NCI-H82 treated with DMSO at 0.1 percent for 48 hours (cell line): ENCODE results near the gene PHF24.

Experiments used
- DNase-seq: peaks from one replicate; lab custom pipeline; 2025; ENCODE audit not compliant: unreplicated experiment; lab: John Stamatoyannopoulos, UW

PHF24 gene

DNA sequence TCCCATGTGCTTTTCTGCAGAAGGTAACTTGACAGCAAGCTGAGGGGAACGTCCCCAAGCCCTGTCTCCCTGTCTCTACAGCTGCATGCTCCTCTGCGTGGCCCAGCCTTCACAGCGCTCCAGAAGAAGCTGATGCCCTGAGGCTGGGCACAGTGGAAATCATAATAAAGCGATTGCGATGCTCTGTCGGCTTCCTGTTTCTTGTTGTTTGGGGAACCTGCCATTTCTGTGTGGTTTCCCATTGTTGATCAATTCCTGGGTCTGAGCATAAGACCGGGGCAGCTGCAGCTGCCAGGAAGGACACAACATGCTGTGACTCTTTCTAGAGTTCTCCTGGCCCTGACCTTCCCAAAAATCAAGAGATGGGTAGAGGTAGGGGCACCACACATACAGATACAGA is 24.3 kb downstream of the PHF24 start:
- DNase-seq, result no peak

DNA sequence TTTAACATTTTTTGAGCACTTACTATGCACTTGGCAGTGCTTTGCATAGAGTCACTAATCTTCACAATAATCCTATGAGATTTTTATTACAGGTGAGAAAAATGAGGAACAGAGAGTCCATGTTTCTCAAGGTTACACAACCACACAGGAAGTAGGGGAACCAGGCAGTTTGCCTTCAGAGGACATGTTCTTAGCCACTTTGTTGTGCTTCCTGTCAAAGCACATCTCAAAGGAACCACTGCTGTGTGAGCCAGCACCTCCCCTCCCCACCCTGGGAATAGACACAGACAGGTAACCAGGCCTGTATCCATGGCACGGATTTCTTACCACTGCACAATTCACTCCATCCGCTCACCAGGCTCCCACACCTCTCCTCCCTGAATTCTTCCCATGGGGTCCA is 25.1 kb downstream of the PHF24 start:
- no peak for DNase-seq

DNA sequence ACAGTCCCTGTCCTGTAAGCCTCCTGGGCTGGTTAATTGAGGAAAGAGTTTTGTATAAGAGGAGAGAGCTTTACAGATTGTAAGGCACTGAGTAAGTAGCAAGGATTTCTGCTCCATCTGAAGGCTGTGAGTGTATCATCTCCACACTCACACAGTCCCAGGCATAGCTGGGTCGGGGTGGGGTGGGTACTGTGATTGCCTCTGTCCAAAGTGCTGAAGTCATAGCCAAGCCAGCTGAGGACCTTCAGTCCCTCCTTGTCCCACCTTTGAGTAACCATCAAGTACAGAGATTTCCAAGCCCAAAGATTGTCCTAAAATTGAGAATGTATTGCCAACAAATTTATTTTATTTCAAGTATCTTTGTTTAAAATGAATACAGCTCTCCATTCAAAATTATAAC is 26.0 kb downstream of the PHF24 start:
- no peak for DNase-seq

DNA sequence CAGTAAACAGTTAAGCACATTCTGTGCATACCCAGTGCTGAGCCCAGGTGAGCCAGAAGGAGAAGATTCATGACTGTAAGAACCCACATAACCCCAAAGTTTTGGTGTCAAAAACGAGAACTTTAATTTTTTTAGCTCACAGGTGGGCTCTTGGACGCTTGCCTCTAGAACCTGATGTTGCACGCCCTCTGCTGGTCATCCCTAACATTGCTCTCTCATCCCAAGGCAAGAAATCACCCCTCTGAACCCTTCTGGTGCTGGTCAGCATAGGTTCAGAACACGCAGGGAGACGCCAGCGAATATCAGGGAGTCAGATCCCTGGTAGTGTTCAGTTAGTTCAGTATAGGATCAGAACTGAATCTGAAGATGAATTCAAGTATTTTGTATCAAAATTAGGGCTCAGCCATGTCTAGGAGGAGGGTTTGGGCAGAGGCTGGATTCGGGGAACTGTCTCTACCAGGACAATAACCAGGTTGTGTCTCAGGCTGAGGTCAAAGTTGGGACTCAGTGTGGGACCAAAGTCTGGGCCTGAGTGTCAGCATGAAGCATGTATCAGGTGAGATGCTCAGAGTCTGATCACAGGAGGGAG is 27.3 kb downstream of the PHF24 start:
- DNase-seq, result peak; percentile 39

DNA sequence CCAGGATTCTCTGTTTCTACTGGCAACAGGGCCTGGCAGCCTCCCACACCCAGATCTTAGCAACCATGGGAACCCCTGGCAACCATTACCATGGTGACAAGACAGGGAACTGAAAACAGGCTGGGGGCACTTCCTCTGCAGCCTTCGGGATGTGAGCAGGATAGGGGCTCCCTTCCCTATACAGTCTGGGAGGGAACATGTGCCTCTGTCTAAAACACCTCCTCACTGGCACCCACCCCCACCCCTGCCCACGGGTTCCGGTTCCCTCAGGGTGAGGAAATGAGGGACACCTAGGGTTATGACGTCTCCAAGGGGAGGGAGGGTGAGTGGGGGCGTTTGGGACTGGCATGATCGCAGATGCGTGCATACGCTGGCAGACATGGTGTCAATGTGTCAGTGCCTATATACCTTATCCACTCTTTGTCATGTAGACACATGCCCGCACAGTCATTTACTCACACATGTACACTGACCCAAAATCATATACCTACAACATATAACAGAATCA is 28.5 kb downstream of the PHF24 start:
- DNase-seq, result no peak

DNA sequence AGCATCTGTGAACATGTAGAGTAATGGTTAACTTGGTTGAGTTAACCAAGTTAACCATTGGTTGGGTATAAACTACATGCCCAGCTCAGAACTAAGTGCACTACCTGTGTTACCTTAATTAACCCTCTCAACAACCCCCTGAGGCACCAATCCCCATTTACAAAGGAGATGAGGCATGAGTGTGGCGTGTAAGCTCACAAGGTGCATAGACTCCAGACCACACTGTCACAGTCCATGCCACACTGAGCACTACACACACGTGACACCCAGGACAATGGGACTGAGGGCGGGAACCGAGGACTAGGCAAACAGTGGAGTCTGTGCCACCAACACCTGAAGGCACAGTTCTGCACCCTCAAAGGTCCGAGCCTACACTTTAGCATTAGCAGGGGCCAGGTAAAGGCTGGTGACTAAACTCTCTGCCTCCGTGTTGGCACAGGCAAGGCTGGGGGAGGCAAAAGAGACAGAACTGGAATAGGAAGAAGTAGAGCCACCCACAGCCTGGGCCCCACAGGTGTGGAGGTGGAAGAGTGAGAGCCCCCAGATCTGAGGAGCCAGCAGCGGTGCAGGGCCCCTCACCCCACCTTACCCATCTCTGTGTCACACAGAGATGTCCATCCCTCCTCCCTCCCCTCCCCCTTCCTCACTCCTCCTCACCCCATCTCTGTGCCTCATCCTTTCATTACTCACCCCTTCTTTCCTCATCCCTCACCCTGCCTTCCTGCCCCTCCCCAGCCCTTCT is 29.2 kb downstream of the PHF24 start:
- no peak for DNase-seq

DNA sequence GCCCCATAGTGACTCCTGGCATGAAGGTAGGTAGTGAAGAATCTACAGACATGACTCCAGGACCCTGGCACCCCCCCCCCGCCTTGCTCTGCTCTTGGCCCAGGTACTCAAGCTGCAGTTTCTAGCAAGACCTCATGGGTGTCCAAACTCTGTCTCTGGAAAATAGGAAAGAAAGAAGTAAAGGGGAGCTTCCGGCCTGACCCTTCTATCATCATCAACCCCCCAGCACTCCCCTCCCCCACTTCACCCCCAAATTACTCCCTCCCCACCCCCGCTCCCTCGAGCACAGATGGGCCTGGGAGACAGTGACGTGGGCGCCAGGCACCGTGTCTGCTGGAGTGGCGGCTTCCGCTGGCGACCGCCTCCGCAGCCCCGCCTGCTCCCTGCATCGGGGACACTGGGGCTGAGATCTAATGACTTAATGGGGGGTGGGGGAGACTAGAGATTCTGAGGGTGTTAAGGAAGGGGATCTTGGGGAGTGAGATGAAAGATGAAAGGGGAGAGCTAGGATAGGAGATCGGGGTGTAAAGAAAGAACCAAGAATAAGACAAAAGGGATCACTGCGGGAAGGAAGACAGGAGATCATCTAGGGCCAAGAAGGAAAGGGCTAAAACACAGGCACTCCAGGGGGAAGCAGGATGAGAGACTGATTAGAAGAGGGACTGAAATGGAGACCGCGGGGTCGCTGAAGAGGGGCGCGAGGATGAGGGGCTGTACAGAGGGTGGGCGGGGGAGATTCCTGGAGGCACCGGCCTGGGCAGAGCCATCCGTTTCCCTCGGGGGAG is 30.3 kb downstream of the PHF24 start:
- DNase-seq, result peak; percentile 26

DNA sequence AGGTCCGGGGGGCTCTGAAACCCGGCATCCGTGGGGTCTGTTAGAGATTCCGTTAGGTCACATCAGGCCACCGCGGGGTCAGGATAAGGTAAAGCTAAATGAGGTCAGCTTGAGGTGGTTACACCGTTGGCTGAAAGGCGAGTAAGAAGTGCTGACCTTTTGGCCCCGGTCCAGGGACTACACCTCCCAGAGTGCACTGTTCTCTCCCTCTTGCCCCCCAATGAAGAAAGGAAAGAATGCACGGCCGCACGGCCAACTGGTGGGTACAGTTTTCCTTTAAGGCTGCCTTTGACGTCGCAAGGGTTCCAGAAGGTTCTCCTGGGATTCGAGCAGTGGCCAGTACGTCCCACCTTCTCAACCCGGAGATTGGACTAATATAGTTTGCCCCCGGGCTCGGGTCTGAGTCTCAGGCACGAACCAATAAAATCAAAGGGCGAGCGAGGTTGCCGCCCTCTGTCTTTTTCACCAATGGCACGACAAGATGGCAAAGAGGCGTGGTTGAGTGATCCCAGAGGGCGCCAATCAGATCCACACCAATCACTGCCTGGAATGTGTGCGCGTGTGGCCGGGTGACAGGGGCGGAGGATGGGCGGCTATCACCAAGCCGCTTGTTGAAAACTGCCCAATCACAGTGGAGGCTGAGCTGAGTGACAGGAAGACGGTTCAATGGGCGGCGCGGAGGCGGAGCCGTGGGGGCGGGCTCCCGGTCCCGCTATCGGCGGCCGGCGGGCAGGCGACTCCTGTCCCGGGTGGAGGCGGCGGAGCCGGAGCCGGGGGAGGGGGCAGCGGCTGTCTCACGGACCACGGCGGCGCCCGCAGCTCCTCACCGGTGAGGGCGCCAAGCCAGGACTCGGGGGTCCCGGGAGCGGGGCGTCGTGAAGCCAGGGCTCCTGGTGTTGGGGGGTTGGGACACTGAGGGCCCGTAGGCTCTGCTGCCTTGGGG is 31.2 kb downstream of the PHF24 start, which contains the start of gene DNAJB5:
DNAJB5 (plus strand) TSS at position 743 of the 943 bp plus-strand sequence. CDS start 886 bp downstream, outside the sequence.
- peak; percentile 97 for DNase-seq

DNA sequence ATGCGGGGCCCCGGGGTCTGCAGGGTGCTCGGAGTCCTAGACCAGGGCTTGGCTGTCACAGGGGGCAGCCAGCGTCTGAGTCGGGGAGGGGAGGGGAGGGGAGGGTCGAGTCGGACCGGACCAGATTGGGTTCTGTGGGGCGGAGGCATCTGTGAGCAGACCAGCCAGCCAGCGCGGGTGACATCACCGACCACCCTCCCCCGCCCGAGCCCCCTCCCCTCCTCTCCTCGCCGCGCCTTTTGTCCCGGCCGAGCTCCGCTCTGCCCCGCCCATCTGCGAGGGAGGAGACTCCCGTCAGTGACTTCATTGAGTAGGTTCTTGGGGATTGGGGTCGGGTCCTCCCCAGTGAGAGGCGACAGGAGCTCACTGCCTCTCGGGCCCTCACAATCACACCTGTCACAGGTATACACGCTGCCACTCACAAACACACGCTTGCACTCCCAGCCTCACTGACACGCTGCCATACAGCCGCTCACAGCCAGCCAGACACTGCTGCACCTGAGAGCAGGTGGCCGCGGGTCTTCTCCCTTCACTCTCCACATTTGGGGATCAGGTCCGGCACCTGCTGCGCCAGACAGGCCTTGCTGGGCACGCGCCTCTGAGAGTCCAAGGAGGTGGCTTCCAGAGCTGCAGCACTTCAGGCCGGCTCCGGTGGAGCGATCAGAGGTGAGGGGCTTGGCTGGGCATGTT is 32.0 kb downstream of the PHF24 start:
- DNase-seq, result peak; percentile 2

DNA sequence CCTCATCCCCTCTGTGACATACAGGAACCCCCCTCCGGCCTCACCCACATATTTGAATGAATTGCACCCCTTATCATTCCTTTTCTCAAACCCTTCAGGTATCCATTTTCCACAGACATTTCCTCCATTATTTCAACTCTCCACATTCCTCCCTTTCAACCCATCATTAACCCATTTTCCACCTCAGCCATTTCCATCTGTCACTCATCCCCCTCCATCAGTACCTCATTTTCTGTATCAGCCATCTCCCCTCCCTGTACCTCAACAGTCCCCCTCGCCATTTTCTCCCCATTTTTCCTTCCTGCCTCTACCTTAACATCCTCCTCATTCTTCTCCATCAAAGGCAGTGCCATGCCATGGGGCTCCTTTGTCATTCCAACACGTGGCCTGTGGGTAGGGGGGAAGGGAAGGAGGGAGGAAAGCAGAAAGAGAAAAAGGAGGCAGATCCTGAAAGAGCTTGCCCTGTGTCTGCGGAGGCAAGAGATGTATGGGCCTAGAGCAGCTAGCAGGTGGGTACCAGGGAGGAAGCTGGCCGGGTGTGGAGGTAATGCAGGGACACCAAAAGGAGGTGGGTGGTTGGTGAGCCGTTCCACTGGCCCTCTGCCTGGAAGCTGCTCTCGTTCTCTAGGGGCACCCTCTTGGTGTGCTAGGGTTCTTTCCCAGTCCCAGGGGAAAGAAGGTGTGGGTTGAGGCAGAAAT is 33.0 kb downstream of the PHF24 start:
- DNase-seq, result no peak

DNA sequence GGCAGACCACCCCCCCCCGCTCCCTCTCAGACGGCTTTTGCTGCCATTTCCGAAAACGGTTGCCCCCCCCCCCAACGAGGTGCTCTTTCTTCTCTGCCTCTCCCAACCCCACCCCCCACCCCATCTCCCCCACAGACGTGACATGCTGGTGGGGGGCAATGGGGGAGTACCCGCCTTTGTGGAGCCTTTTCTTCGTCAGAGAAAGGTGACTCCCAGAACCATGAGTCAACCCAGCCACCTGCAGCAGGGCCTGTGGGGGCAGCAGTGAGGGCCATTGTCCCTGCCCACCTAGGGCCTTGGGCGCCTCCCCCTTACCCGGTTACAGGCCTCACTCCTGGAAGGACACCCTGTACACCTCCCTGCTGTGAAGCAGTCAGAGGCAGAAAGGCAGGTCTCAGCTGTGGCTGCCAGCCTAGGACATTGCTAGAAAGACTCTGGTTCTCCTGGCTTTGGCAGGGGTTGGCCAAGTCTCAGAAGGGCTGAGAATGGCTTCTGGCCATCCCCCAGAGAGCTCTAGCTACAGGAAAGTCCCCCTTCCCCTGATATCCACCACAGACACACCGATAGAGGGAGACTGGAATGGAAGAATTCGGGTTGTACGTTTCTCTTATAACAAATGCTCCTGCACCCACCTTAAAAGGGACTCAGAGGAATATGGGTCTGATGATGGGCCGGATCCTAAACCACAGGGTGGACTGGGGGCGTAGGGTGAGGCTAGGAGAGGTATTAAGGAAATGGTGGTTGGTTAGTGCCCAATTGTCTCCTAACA is 33.7 kb downstream of the PHF24 start:
- no peak for DNase-seq

DNA sequence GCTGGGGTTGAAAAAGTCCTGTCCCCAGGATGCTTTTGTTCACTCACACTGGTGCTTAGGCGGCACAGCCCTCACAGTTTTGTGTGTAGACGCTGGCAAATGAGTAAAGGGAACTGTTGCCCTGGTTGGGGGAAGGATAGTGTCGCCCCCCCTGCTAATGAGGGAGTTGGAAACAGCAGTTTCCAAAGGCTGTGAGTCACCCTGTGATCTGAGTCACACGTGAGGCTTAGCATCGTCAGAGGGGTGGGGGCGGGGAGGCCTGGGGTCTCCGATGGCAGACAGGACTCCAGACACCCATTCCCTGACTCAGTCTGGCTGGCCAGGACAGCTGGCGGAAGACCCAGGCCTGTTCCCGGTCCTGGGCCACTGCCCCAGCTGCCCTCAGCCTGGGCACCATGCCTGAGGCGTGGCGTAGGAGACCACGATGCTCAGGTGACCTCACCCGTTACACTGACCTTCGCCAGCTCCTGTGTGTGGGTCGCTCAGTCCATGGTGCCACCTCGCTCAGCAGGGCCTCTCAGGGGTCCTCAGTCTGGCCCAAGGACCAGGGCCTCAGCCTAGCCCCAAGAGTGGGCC is 34.4 kb downstream of the PHF24 start:
- no peak for DNase-seq

DNA sequence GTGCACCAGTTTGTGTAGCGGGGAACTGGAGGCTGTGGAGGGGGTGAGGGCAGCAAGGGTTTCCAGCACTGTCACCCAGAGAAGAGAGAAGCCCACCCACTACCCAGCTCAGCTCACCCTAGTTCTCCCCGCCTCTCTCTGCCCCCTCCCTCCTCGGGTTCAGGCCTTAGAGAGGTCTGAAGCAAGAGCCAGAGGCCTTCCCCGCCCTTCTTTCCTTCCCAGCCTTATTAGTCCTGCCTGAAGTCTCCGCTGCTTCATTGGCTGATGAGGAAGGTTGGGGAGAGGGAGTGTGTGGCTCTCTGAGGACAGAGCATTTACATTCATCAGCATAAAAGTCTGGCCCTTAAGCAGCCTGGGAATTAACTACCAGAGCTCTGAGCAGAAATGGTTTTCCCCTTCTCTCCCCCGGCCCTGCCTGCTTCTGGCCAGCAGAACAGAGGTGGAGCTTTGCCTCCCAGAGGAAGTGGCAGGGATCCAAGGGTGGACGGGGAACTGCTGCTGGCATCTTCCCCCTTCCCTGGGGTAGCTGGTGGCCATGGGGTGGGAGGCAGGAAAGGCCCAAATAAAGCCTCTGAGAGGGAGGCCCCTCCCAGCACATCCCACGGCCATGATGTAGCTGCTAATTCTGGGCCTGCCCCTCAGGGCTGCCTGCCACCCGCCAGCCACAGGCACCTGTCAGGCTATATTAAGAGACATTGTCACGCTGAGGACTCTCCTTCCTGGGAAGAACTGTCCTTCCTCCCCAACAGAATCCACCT is 35.6 kb downstream of the PHF24 start:
- DNase-seq, result no peak

DNA sequence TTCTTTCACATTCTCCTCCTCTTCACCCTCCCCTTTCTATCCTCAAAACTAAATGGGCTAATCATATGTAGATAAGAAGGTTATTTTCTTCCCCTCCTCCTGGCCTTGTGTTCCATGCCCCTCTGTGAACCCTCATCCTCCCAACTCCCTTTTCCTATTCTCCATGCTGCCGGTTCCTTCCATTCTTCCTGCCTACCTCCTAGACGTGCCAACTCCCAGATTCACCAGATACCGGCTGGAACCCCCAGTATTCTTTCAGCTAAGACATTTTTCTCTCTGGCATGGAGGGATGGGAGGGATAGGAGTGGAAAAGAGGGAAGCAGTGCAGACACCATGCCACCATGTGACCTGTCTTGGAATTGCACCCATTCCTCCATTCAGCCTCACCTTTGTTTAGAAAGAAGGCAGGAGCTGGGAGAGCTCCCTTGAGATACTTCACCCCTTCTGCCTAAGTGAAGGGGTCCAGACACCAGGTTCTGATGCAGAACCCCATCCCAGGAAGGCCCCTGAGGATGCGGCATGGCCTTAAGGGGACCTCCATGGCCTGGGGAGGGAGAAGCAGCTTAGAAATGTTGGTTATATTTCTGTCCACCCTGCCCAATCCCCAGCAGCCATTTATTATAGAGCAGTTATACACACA is 36.3 kb downstream of the PHF24 start:
- DNase-seq, result peak; percentile 56

DNA sequence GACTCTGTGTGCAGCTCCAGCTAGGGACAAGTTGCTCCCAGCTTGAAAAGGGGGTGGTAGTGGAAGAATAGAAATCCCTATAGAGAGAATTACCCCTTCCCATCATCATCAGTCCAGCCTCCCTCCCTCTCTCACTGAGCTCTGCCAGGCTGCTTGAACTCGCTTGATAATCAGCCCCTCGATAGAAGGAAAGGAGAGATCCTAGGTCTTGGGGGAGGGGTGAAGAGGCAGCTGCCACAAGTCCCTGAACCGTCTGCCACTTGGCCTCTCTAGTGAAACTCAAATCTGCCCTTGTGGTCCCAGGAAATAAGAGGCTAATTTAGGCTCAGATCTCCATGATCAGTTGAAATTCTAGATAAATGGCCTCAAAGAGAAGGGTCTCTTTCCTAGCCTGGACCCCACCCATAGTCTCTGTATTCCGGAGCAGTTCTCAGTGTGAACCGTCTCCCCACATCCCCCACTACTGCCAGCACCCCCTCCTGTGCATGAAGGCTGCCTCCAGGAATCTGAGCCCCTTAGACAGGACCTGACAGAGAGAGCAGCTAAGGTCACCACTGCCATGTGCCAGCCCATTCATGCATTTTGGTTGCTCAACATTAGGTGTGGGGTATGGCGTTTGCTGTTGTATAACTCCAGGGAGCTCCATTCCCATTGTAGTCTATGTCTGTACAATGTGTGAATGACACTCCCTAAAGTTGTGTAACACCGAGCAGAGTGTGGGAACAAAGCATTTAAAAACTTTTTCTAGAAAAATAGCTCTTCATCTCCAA is 37.0 kb downstream of the PHF24 start:
- peak; percentile 80 for DNase-seq

DNA sequence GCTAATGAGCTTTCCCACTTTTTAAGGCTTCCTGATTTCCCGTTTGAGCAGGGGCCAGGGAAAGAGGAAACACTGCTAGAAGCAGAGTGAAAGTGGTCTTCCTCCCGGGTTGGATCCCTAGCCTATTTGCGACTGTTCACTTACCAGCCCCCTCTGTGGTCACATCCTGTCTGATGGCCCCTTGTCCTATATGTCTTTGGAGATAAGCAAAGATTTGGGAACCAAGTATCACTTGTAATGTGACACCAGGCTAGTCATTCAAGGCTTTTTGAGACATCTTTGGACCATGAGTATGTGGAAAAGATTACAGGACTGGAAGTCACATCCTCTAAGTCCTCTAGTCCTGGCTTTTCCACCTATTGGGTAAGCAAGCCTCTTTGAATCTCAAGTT is 37.6 kb downstream of the PHF24 start:
- DNase-seq, result no peak
